Fibroblast of peridontal ligament (primary cell): ENCODE results near the gene SAMD14.

Experiments used
- DNase-seq: peaks from one replicate; pipeline ENCODE4 v3.0.0-alpha.2; 2010; ENCODE audit errors: extremely low read depth

Gene SAMD14

GRCh38 chr17:50113624-50114320 is 16.2 kb downstream of the SAMD14 start:
- DNase-seq = no peak

- DNase-seq = no peak
These were observed 17.3 kb downstream of the SAMD14 start for GRCh38 chr17:50112694-50113093.

GRCh38 chr17:50111673-50112655 is 18.0 kb downstream of the SAMD14 start:
- DNase-seq = no peak

GRCh38 chr17:50110591-50111349 is 19.2 kb downstream of the SAMD14 start:
- no peak for DNase-seq

GRCh38 chr17:50109785-50110184 is 20.2 kb downstream of the SAMD14 start:
- DNase-seq = no peak

GRCh38 chr17:50109207-50109606 is 20.8 kb downstream of the SAMD14 start:
- no peak for DNase-seq

- DNase-seq = no peak
These were observed 21.4 kb downstream of the SAMD14 start for GRCh38 chr17:50108556-50108955.

- peak; percentile 46 for DNase-seq
These were observed 22.1 kb downstream of the SAMD14 start for GRCh38 chr17:50107790-50108414.

- no peak for DNase-seq
These were observed 23.4 kb downstream of the SAMD14 start for GRCh38 chr17:50106393-50107131.

GRCh38 chr17:50105811-50106210 is 24.1 kb downstream of the SAMD14 start:
- no peak for DNase-seq

GRCh38 chr17:50103941-50104340 is 26.0 kb downstream of the SAMD14 start:
- DNase-seq = no peak

GRCh38 chr17:50103252-50103651 is 26.7 kb downstream of the SAMD14 start:
- DNase-seq = no peak

- DNase-seq = no peak
These were observed 27.6 kb downstream of the SAMD14 start for GRCh38 chr17:50102164-50102991.

- DNase-seq = peak; percentile 44
These were observed 28.4 kb downstream of the SAMD14 start for GRCh38 chr17:50101346-50102163.

- peak; percentile 14 for DNase-seq
These were observed 29.0 kb downstream of the SAMD14 start for GRCh38 chr17:50100921-50101345.

- DNase-seq = no peak
These were observed 29.5 kb downstream of the SAMD14 start for GRCh38 chr17:50100480-50100883.

GRCh38 chr17:50099003-50099402 is 31.0 kb downstream of the SAMD14 start:
- no peak for DNase-seq

GRCh38 chr17:50098583-50098982 is 31.4 kb downstream of the SAMD14 start:
- DNase-seq = no peak

- DNase-seq = no peak
These were observed 32.0 kb downstream of the SAMD14 start for GRCh38 chr17:50097926-50098325.
